HEK293 (cell line): ENCODE measurements around the gene KRTAP4-16.
"Not testable (repeated sequence)": the region's sequence is repeated elsewhere in the genome, so short reads cannot be mapped to it uniquely, and the experiment has no call there.

Experiments
- CTCF ChIA-PET: fragments of 350-600 bp; formaldehyde crosslinking; extraction: SDS; loops from one replicate; lab custom pipeline; 2021; ENCODE audit warnings: antibody characterized with exemption; lab: Yijun Ruan, JAX
- POLR2A ChIA-PET: fragments of 300-600 bp; formaldehyde crosslinking; extraction: SDS; loops from one replicate; lab custom pipeline; 2020; ENCODE audit warnings: antibody characterized with exemption, inconsistent platforms; lab: Yijun Ruan, JAX
- H3K27ac ChIP-seq: fragments of 200-500 bp; sonication (Bioruptor generic); 2 replicates; pipeline ENCODE4 v1.5.1; 2014; ENCODE audit warnings: low read depth, low read length, control low read depth, inconsistent platforms; ENCODE audit errors: extremely low read depth
- H3K36me3 ChIP-seq, 2 experiments: fragments of 200-500 bp in 1 of 2; sonication (Bioruptor generic) in 1 of 2; 1 replicate in 1 of 2; 2 replicates in 1 of 2; pipeline ENCODE4 v1.5.1; 2014 to 2017; ENCODE audit warnings: inconsistent platforms in 2 of 2, low read length in 2 of 2; ENCODE audit not compliant: control insufficient read depth in 2 of 2, insufficient read depth in 1 of 2
- H3K4me1 ChIP-seq: fragments of 200-500 bp; sonication (Bioruptor generic); 2 replicates; pipeline ENCODE4 v1.5.1; 2014; ENCODE audit warnings: mild to moderate bottlenecking, low read length, inconsistent platforms; ENCODE audit not compliant: control insufficient read depth, insufficient read depth
- H3K4me3 ChIP-seq: 2 replicates; pipeline ENCODE4 v1.5.1; 2011; ENCODE audit warnings: low read depth, mild to moderate bottlenecking, control low read depth, low read length, moderate library complexity
- H3K9me3 ChIP-seq: fragments of 200-500 bp; sonication (Bioruptor generic); 2 replicates; pipeline ENCODE4 v1.5.1; 2014; ENCODE audit warnings: low read depth, low read length, inconsistent platforms; ENCODE audit not compliant: control insufficient read depth, insufficient read depth
- SCRT1 ChIP-seq: fragments of 450-650 bp; formaldehyde crosslinking; IDR thresholded peaks from 2 replicates; pipeline ENCODE4 v1.5.1; 2016; ENCODE audit warnings: missing biosample characterization, missing genetic modification characterization, borderline replicate concordance
- ZBTB49 ChIP-seq: fragments of 450-650 bp; formaldehyde crosslinking; IDR thresholded peaks from 2 replicates; pipeline ENCODE4 v1.5.1; 2016; ENCODE audit warnings: missing biosample characterization, missing genetic modification characterization, low read depth
- ZFP3 ChIP-seq: fragments of 450-650 bp; formaldehyde crosslinking; IDR thresholded peaks from 2 replicates; pipeline ENCODE4 v1.5.1; 2016; ENCODE audit warnings: low read depth, missing biosample characterization, missing genetic modification characterization
- ZIC2 ChIP-seq: fragments of 450-650 bp; formaldehyde crosslinking; IDR thresholded peaks from 2 replicates; pipeline ENCODE4 v1.5.1; 2016; ENCODE audit warnings: missing biosample characterization, missing genetic modification characterization
- ZNF23 ChIP-seq: fragments of 450-650 bp; formaldehyde crosslinking; IDR thresholded peaks from 2 replicates; pipeline ENCODE4 v1.5.1; 2016; ENCODE audit warnings: missing biosample characterization, missing genetic modification characterization, borderline replicate concordance
- ZNF624 ChIP-seq: fragments of 450-650 bp; formaldehyde crosslinking; IDR thresholded peaks from 2 replicates; pipeline ENCODE4 v1.5.1; 2017; ENCODE audit warnings: missing biosample characterization, missing genetic modification characterization
- ZNF629 ChIP-seq: fragments of 450-650 bp; formaldehyde crosslinking; IDR thresholded peaks from 2 replicates; pipeline ENCODE4 v1.5.1; 2017; ENCODE audit warnings: missing biosample characterization, missing genetic modification characterization
- ZNF639 ChIP-seq: fragments of 450-650 bp; formaldehyde crosslinking; IDR thresholded peaks from 2 replicates; pipeline ENCODE4 v1.5.1; 2016; ENCODE audit warnings: missing biosample characterization, missing genetic modification characterization
- ZNF776 ChIP-seq: fragments of 450-650 bp; formaldehyde crosslinking; IDR thresholded peaks from 2 replicates; pipeline ENCODE4 v1.5.0; 2017; ENCODE audit warnings: missing biosample characterization, missing genetic modification characterization, borderline replicate concordance
- ZSCAN23 ChIP-seq: fragments of 450-650 bp; formaldehyde crosslinking; IDR thresholded peaks from 2 replicates; pipeline ENCODE4 v1.5.1; 2016; ENCODE audit warnings: missing biosample characterization, missing genetic modification characterization

The KRTAP4-16 gene

GRCh38 chr17:41123991-41124371 is 22.0 kb upstream of the KRTAP4-16 start, which contains the start of gene KRTAP4-12:
TSS of gene KRTAP4-12 (minus strand) at chr17:41124182. CDS start at chr17:41124122, 60 bp downstream.
- CTCF ChIA-PET, result interaction anchor here (0.6 kb wide), 1 partner anchor 9 kb away, joined by 3 read pairs; no protein-coding TSS in a partner anchor

GRCh38 chr17:41123292-41123990 is 21.4 kb upstream of the KRTAP4-16 start:
- H3K27ac ChIP-seq, H3K36me3 ChIP-seq, H3K4me3 ChIP-seq, H3K4me1 ChIP-seq, POLR2A ChIA-PET, H3K9me3 ChIP-seq: not testable (repeated sequence)
- TF ChIP-seq SCRT1, result peak; percentile 47; the same call in 1 of the 2 replicates
- peak; percentile 84; the same call in 1 of the 2 replicates for TF ChIP-seq ZIC2 (tag by site-specific recombination)
- CTCF ChIA-PET, result interaction anchor here (0.6 kb wide), 1 partner anchor 9 kb away, joined by 3 read pairs; no protein-coding TSS in a partner anchor

More at GRCh38 chr17:41123991-41124371, 22.0 kb upstream of the KRTAP4-16 start, which contains the start of gene KRTAP4-12:
- H3K4me3 ChIP-seq, H3K4me1 ChIP-seq, H3K9me3 ChIP-seq, H3K36me3 ChIP-seq, H3K27ac ChIP-seq, POLR2A ChIA-PET: not testable (repeated sequence)
- TF ChIP-seq ZIC2 (tag by site-specific recombination), result peak; percentile 62

- ChIA-PET POLR2A (no interaction called here), CTCF (no interaction called here)
- H3K27ac ChIP-seq, result no peak overlapping the region
- H3K9me3 ChIP-seq, result no peaks in the 10 kb centered on the region; the same call in 1 of the 2 replicates
- no peak overlapping the region for H3K4me3 ChIP-seq
- H3K4me1 ChIP-seq, result no peaks in the 10 kb centered on the region
- no peaks in the 10 kb centered on the region for H3K36me3 ChIP-seq
- no peak for TF ChIP-seq ZSCAN23 (tag by site-specific recombination)
- TF ChIP-seq, all 188 proteins: peak for 0
These were observed 19.7 kb upstream of the KRTAP4-16 start for GRCh38 chr17:41121742-41122141.

- H3K36me3 ChIP-seq, H3K27ac ChIP-seq, H3K4me1 ChIP-seq, H3K4me3 ChIP-seq, POLR2A ChIA-PET, CTCF ChIA-PET, H3K9me3 ChIP-seq: not testable (repeated sequence)
- TF ChIP-seq ZFP3 (tag by site-specific recombination), result 0 out of 2 replicates have a peak, but pooled peaks have one; percentile 14
- TF ChIP-seq, all 188 proteins: peak for 1; not testable (repeated sequence) for 187
These were observed 18.0 kb upstream of the KRTAP4-16 start for GRCh38 chr17:41119696-41120690.

- ChIA-PET POLR2A (no interaction called here), CTCF (no interaction called here)
These were observed 16.7 kb upstream of the KRTAP4-16 start for GRCh38 chr17:41118721-41119120.

GRCh38 chr17:41117846-41118386 is 15.9 kb upstream of the KRTAP4-16 start, which contains the start of gene KRTAP4-11:
TSS of gene KRTAP4-11 (minus strand) at chr17:41118373. CDS start at chr17:41118315, 58 bp downstream.
- POLR2A ChIA-PET, H3K4me3 ChIP-seq, H3K27ac ChIP-seq, H3K4me1 ChIP-seq, H3K36me3 ChIP-seq, H3K9me3 ChIP-seq: not testable (repeated sequence)
- CTCF ChIA-PET, result interaction anchor here (0.7 kb wide), 1 partner anchor 45 kb away, joined by 4 read pairs; no protein-coding TSS in a partner anchor

More at GRCh38 chr17:41118721-41119120, 16.7 kb upstream of the KRTAP4-16 start:
- Histone ChIP-seq H3K27ac (no peak overlapping the region), H3K9me3 (no peaks in the 10 kb centered on the region; the same call in 1 of the 2 replicates), H3K4me1 (no peaks in the 10 kb centered on the region), H3K36me3 (no peaks in the 10 kb centered on the region), H3K4me3 (no peak overlapping the region)
- TF ChIP-seq ZNF639 (no peak), ZNF23 (no peak), ZNF776 (no peak), ZBTB49 (tag by site-specific recombination) (no peak), ZNF629 (tag by site-specific recombination) (no peak), ZNF624 (tag by site-specific recombination) (no peak)
